Upper lobe of left lung (tissue), 6 donors: Measurements from ENCODE around the gene ACP3. TPM values are rescaled to one million over a fixed set of nuclear protein-coding genes. Genes with fewer than 3 reads are reported as not detected.
A peak's percentile ranks its signal among the peaks of the same experiment; 100 is the strongest.

Source experiments
- ATAC-seq, 2 donors: fragments of 200-7000 bp; cut with Tn5 transposase; one replicate each; pipeline ENCODE4 v1.9.1; 2022; ENCODE audit warnings: mild to moderate bottlenecking in 2 of 2, moderate library complexity in 2 of 2; ENCODE audit not compliant: low FRiP score in 2 of 2
- DNase-seq, 2 donors: peaks; one replicate each; pipeline ENCODE4 v3.0.0-alpha.2; 2019 to 2020
- H3K27ac ChIP-seq, 4 donors: fragments of 200-600 bp; sonication (generic); one replicate each; pipeline ENCODE4 v1.5.1; 2016 to 2019
- H3K27me3 ChIP-seq, 4 donors: fragments of 200-600 bp; sonication (generic); one replicate each; pipeline ENCODE4 v1.5.1; 2017 to 2019
- H3K36me3 ChIP-seq, 4 donors: fragments of 200-600 bp; sonication (generic); one replicate each; pipeline ENCODE4 v1.5.1; 2016 to 2019
- H3K4me1 ChIP-seq, 4 donors: fragments of 200-600 bp; sonication (generic); one replicate each; pipeline ENCODE4 v1.5.1; 2018 to 2019
- H3K4me3 ChIP-seq, 4 donors: fragments of 200-600 bp; sonication (generic); one replicate each; pipeline ENCODE4 v1.5.1; 2017 to 2019; ENCODE audit warnings: mild to moderate bottlenecking in 2 of 4, moderate library complexity in 1 of 4
- H3K9me3 ChIP-seq, 4 donors: fragments of 200-600 bp; sonication (generic); one replicate each; pipeline ENCODE4 v1.5.1; 2018 to 2019
- CTCF ChIP-seq, 6 experiments: fragments of 450-650 bp in 4 of 6; fragments of 200-600 bp in 2 of 6; sonication (generic) in 2 of 6; IDR thresholded peaks; one replicate each; pipeline ENCODE4 v1.5.1; 2016 to 2019; ENCODE audit warnings: antibody characterized with exemption in 6 of 6
- EP300 ChIP-seq, 4 donors: sonication (generic); formaldehyde crosslinking; IDR thresholded peaks; one replicate each; pipeline ENCODE4 v1.5.1; 2017; ENCODE audit warnings: antibody characterized with exemption in 4 of 4, control low read depth in 2 of 4
- POLR2A ChIP-seq, 4 donors: fragments of 450-650 bp; IDR thresholded peaks; one replicate each; pipeline ENCODE4 v1.5.1; 2016 to 2017; ENCODE audit warnings: antibody characterized with exemption in 4 of 4, mild to moderate bottlenecking in 2 of 4
- POLR2AphosphoS5 ChIP-seq, 2 donors: sonication (generic); formaldehyde crosslinking; IDR thresholded peaks; one replicate each; pipeline ENCODE4 v1.5.1; 2017; ENCODE audit warnings: antibody characterized with exemption in 2 of 2
- WGBS, 2 donors: methylation state at CpG; one replicate each; pipeline ENCODE4 v1.1.5; 2017 to 2018; 5-methylcytosine and 5-hydroxymethylcytosine counted together
- total RNA-seq, 6 donors: library from RNA; depleted of rRNA in 4 of 6; stranded (reverse); fragments of >200 nt in 4 of 6; gene quantifications; one replicate each; pipeline versions ENCODE4 v1.1.0 to v1.2.1, GENCODE V29; 2016 to 2021
- donor health status: DM: no; HTN: no; CAD: no; lungs with moderate emphysema.
- donor health status: DM: no; HTN: yes; CAD: no; lungs with severe emphysema.

Gene ACP3
- total RNA-seq, 6 donors from 2014 or later: 8.8 to 21.6 (median 15.4) TPM

GRCh38 chr3:132342183-132342582 lies 25.0 kb downstream of the ACP3 start:
- H3K27ac ChIP-seq: no peak overlapping the region
- peaks cover 0 to 18% (median 14%) of the 10 kb centered on the region in 4 donors for H3K4me1 ChIP-seq
- H3K27me3 ChIP-seq: no peaks in the 10 kb centered on the region
- no peak for ATAC-seq
- 62 to 68% methylated on average over 5 of the region's 5 CpGs for WGBS, 2 donors
- no peaks in the 10 kb centered on the region for H3K36me3 ChIP-seq
- H3K4me3 ChIP-seq: no peak overlapping the region
- no peak for TF ChIP-seq EP300 (IDR thresholded peaks at IDR 0.05)
- peak in 1 of 6 experiments; percentile 8 for TF ChIP-seq CTCF (IDR thresholded peaks at IDR 0.05)
- no peaks in the 10 kb centered on the region for H3K9me3 ChIP-seq
- peak in 1 of 2 donors; percentile 29 for DNase-seq

GRCh38 chr3:132342610-132343009 lies 25.4 kb downstream of the ACP3 start:
- 59 to 61% methylated on average over 2 of the region's 2 CpGs for WGBS, 2 donors
- H3K27me3 ChIP-seq: no peaks in the 10 kb centered on the region
- ATAC-seq (no peak), DNase-seq (no peak)
- no peaks in the 10 kb centered on the region for H3K36me3 ChIP-seq
- no peak for TF ChIP-seq CTCF (IDR thresholded peaks at IDR 0.05)
- no peak for TF ChIP-seq POLR2A (IDR thresholded peaks at IDR 0.05)
- TF ChIP-seq POLR2AphosphoS5 (IDR thresholded peaks at IDR 0.05): no peak
- no peak for TF ChIP-seq EP300 (IDR thresholded peaks at IDR 0.05)
- peak overlapping the region in 1 of 4 donors; percentile 20 for H3K27ac ChIP-seq
- H3K4me1 ChIP-seq: peaks cover 0 to 18% (median 13%) of the 10 kb centered on the region in 4 donors
- H3K9me3 ChIP-seq: no peaks in the 10 kb centered on the region
- peak overlapping the region in 1 of 4 donors; percentile 14 for H3K4me3 ChIP-seq

GRCh38 chr3:132343018-132343612 lies 25.9 kb downstream of the ACP3 start:
- no peak for TF ChIP-seq POLR2A (IDR thresholded peaks at IDR 0.05)
- TF ChIP-seq POLR2AphosphoS5 (IDR thresholded peaks at IDR 0.05): no peak
- peak; percentile 67 to 91 (median 81) for TF ChIP-seq CTCF (IDR thresholded peaks at IDR 0.05)
- Histone ChIP-seq H3K27ac (peak overlapping the region in 1 of 4 donors; percentile 20), H3K4me3 (peak overlapping the region in 1 of 4 donors; percentile 14), H3K4me1 (peaks cover 0 to 18% (median 13%) of the 10 kb centered on the region in 4 donors), H3K36me3 (no peaks in the 10 kb centered on the region), H3K27me3 (no peaks in the 10 kb centered on the region), H3K9me3 (no peaks in the 10 kb centered on the region)
- WGBS, 2 donors: 2 to 9% methylated on average over 6 of the region's 6 CpGs
- DNase-seq (peak in 1 of 2 donors; percentile 49), ATAC-seq (peak; percentile 73 to 91)

- TF ChIP-seq POLR2AphosphoS5 (IDR thresholded peaks at IDR 0.05) (no peak), CTCF (IDR thresholded peaks at IDR 0.05) (no peak), POLR2A (IDR thresholded peaks at IDR 0.05) (no peak), EP300 (IDR thresholded peaks at IDR 0.05) (no peak)
- DNase-seq: no peak
- H3K9me3 ChIP-seq: no peaks in the 10 kb centered on the region
- no peaks in the 10 kb centered on the region for H3K27me3 ChIP-seq
- no peak overlapping the region for H3K4me3 ChIP-seq
- H3K36me3 ChIP-seq: no peaks in the 10 kb centered on the region
- H3K4me1 ChIP-seq: peaks cover 0 to 18% (median 13%) of the 10 kb centered on the region in 4 donors
- H3K27ac ChIP-seq: no peak overlapping the region
- no peak for ATAC-seq
These were observed 27.6 kb downstream of the ACP3 start for GRCh38 chr3:132344666-132345280.
